CD4-positive, alpha-beta T cell (primary cell): ENCODE results near the gene CHD3. TPM values are rescaled to one million over a fixed set of nuclear protein-coding genes. Genes with fewer than 3 reads are reported as not detected.

Source experiments
- ATAC-seq: fragments of 200-7000 bp; cut with Tn5 transposase; one replicate; pipeline ENCODE4 v1.10.0; 2022; ENCODE audit warnings: mild to moderate bottlenecking; ENCODE audit not compliant: poor library complexity
- CTCF ChIA-PET: fragments of 350-600 bp; sonication (Branson Sonifier 250); formaldehyde crosslinking; loops from one replicate; lab custom pipeline; 2021; ENCODE audit warnings: antibody characterized with exemption, inconsistent platforms; lab: Charles Lee
- POLR2A ChIA-PET: fragments of 350-600 bp; sonication (Branson Sonifier 250); formaldehyde crosslinking; loops from one replicate; lab custom pipeline; 2021; ENCODE audit warnings: antibody characterized with exemption, inconsistent platforms; lab: Charles Lee
- DNase-seq, 14 experiments: peaks; one replicate each; pipeline ENCODE4 v3.0.0-alpha.2; 2013 to 2020; ENCODE audit warnings: mixed read lengths in 2 of 14
- H3K27ac ChIP-seq, 2 donors: one replicate each; pipeline versions ENCODE4 v1.5.1 to v1.7.0; 2013; ENCODE audit warnings: low read length in 2 of 2, low read depth in 1 of 2, mild to moderate bottlenecking in 1 of 2
- H3K27me3 ChIP-seq, 2 experiments: 1 replicate in 1 of 2; 2 replicates in 1 of 2; pipeline versions ENCODE4 v1.6.1 to v1.7.0; 2013; ENCODE audit warnings: low read length in 2 of 2, control low read depth in 1 of 2, mild to moderate bottlenecking in 1 of 2, moderate library complexity in 1 of 2; ENCODE audit not compliant: insufficient read depth in 2 of 2, control insufficient read depth in 1 of 2
- H3K36me3 ChIP-seq: one replicate; pipeline ENCODE4 v1.6.1; 2013; ENCODE audit warnings: low read length, control low read depth; ENCODE audit not compliant: insufficient read depth
- H3K4me1 ChIP-seq: one replicate; pipeline ENCODE4 v1.6.1; 2013; ENCODE audit warnings: low read length, control low read depth; ENCODE audit not compliant: insufficient read depth
- H3K4me3 ChIP-seq: one replicate; pipeline ENCODE4 v1.5.1; 2013; ENCODE audit warnings: mild to moderate bottlenecking, low read length, moderate library complexity
- H3K9me3 ChIP-seq, 2 experiments: 1 replicate in 1 of 2; 2 replicates in 1 of 2; pipeline versions ENCODE4 v1.6.1 to v1.7.0; 2013; ENCODE audit warnings: low read length in 2 of 2, mild to moderate bottlenecking in 2 of 2, control low read depth in 1 of 2, moderate library complexity in 1 of 2; ENCODE audit not compliant: control insufficient read depth in 1 of 2, insufficient read depth in 1 of 2
- H3K27ac Mint-ChIP-seq: one replicate; pipeline ENCODE4 v1.8.0; 2020; ENCODE audit warnings: mixed read lengths
- H3K27me3 Mint-ChIP-seq: one replicate; pipeline ENCODE4 v1.8.0; 2021; ENCODE audit warnings: mixed read lengths
- H3K36me3 Mint-ChIP-seq: one replicate; pipeline ENCODE4 v1.8.0; 2021; ENCODE audit warnings: low read depth, mixed read lengths
- H3K4me1 Mint-ChIP-seq: one replicate; pipeline ENCODE4 v1.8.0; 2021; ENCODE audit warnings: low read depth, mixed read lengths
- H3K4me3 Mint-ChIP-seq: one replicate; pipeline ENCODE4 v1.8.0; 2020; ENCODE audit warnings: mild to moderate bottlenecking, mixed read lengths
- H3K9me3 Mint-ChIP-seq: one replicate; pipeline ENCODE4 v1.8.0; 2020; ENCODE audit warnings: mixed read lengths
- intact Hi-C, 2 experiments: fragments of 100-400 bp; cut with DNase I in 1 of 2; cut with micrococcal nuclease in 1 of 2; formaldehyde crosslinking; loops; one replicate each; pipeline versions ENCODE4 v1.15.1 to v1.9.0; 2023 to 2025; cut with DNase I, micrococcal nuclease
- total RNA-seq, 174 experiments: library from RNA in 2 of 174; stranded (reverse) in 2 of 174; gene quantifications; one replicate each; pipeline ENCODE4 v1.2.3 and lab custom pipeline; 2021 to 2026
- TF ChIP-seq, protein P1 (sequence below): fragments of 200-600 bp; IDR thresholded peaks from one replicate; pipeline ENCODE4 v1.8.0; 2022; ENCODE audit warnings: antibody characterized with exemption, mild to moderate bottlenecking

The CHD3 gene
- total RNA-seq, 2 experiments from 2014 or later, result 263 to 297 TPM

DNA sequence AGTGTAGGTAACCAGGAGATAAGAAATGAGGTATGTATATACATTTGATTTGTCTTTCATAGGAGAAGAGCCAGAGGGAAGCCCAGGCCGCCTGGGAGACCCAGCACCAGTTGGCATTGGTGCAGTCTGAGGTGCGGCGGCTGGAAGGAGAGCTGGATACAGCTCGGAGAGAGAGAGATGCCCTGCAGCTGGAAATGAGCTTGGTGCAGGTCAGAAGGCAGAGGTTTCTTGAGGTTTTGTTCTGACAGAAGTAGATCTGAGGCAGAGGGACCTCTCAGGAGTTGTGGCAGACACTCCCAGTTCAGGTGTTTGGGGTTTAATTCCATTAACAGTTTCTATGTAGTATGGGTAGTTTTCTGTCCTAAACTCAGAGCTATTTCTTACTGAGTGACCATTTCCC lies 51.4 kb downstream of the CHD3 start:
- peaks cover 56% of the 10 kb centered on the region for H3K36me3 ChIP-seq
- intact Hi-C loops, result no loop called here
- no peaks in the 10 kb centered on the region for H3K27me3 ChIP-seq
- ChIA-PET CTCF (interaction anchor here (1.6 to 2.1 kb wide), 2 partner anchors 50 to 133 kb away, joined by 4 to 5 read pairs; no protein-coding TSS in a partner anchor), POLR2A (no interaction called here)
- H3K27ac Mint-ChIP-seq, result no peak overlapping the region
- peaks cover 6% of the 10 kb centered on the region for H3K4me1 Mint-ChIP-seq
- no peak overlapping the region for H3K27ac ChIP-seq
- H3K9me3 ChIP-seq, result no peaks in the 10 kb centered on the region
- no peak for DNase-seq
- H3K4me1 ChIP-seq, result no peaks in the 10 kb centered on the region
- no peak overlapping the region for H3K4me3 ChIP-seq
- TF ChIP-seq, protein P1, sequence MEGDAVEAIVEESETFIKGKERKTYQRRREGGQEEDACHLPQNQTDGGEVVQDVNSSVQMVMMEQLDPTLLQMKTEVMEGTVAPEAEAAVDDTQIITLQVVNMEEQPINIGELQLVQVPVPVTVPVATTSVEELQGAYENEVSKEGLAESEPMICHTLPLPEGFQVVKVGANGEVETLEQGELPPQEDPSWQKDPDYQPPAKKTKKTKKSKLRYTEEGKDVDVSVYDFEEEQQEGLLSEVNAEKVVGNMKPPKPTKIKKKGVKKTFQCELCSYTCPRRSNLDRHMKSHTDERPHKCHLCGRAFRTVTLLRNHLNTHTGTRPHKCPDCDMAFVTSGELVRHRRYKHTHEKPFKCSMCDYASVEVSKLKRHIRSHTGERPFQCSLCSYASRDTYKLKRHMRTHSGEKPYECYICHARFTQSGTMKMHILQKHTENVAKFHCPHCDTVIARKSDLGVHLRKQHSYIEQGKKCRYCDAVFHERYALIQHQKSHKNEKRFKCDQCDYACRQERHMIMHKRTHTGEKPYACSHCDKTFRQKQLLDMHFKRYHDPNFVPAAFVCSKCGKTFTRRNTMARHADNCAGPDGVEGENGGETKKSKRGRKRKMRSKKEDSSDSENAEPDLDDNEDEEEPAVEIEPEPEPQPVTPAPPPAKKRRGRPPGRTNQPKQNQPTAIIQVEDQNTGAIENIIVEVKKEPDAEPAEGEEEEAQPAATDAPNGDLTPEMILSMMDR, result no peak
- H3K36me3 Mint-ChIP-seq, result peaks cover 74% of the 10 kb centered on the region
- H3K9me3 Mint-ChIP-seq, result no peaks in the 10 kb centered on the region
- H3K27me3 Mint-ChIP-seq, result no peaks in the 10 kb centered on the region
- ATAC-seq, result no peak
- H3K4me3 Mint-ChIP-seq, result no peak overlapping the region

DNA sequence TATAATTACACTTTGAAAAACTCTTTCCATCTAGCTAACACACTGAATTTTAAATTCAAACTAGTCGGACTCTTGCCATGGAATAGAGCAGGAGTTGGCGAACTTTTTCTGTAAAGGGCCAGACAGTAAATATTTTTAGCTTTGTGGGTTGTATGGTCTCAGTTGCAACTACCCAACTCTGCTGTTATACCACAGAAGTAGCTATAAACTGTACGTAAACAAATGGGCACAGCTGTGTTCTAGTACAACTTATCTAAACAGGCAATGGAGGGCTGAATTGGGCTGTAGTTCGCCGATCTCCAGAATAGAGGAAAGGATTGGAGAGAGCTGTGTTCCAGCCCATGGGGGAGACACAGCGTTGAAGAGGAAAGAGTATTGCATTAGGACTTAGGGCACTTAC lies 52.2 kb downstream of the CHD3 start:
- no peaks in the 10 kb centered on the region for H3K27me3 Mint-ChIP-seq
- intact Hi-C loops, result no loop called here
- DNase-seq, result no peak

DNA sequence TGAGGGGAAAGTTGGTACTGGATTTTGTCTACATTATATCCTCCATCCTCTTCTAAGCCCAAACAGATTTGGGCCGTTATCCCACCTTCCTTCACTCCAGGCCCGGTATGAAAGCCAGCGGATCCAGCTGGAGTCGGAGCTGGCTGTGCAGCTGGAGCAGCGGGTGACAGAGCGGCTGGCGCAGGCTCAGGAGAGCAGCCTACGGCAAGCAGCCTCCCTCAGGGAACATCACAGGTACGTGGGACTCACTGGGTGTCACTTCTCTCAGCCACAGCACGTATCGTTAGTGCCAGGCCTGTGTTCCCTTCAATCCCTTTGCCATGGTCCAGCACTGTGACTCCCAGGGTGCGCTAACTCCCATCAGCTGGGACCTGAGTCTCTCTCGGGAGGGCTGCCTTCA lies 54.7 kb downstream of the CHD3 start:
- Histone ChIP-seq H3K4me1 (no peaks in the 10 kb centered on the region), H3K27ac (no peak overlapping the region), H3K36me3 (peaks cover 64% of the 10 kb centered on the region), H3K4me3 (no peak overlapping the region), H3K27me3 (no peaks in the 10 kb centered on the region), H3K9me3 (no peaks in the 10 kb centered on the region)
- TF ChIP-seq, protein P1, result no peak
- ATAC-seq (no peak), DNase-seq (no peak)
- H3K4me3 Mint-ChIP-seq, result no peak overlapping the region
- H3K9me3 Mint-ChIP-seq, result no peaks in the 10 kb centered on the region
- no peaks in the 10 kb centered on the region for H3K4me1 Mint-ChIP-seq
- no peak overlapping the region for H3K27ac Mint-ChIP-seq
- POLR2A ChIA-PET, result no interaction called here
- peaks cover 79% of the 10 kb centered on the region for H3K36me3 Mint-ChIP-seq
- intact Hi-C loops, result no loop called here
- H3K27me3 Mint-ChIP-seq, result no peaks in the 10 kb centered on the region
- CTCF ChIA-PET, result no interaction called here

More for the DNA sequence above, 52.2 kb downstream of the CHD3 start:
- H3K9me3 Mint-ChIP-seq, result no peaks in the 10 kb centered on the region
- Histone ChIP-seq H3K27me3 (no peaks in the 10 kb centered on the region), H3K9me3 (no peaks in the 10 kb centered on the region), H3K36me3 (peaks cover 56% of the 10 kb centered on the region), H3K27ac (no peak overlapping the region), H3K4me3 (no peak overlapping the region), H3K4me1 (no peaks in the 10 kb centered on the region)
- H3K36me3 Mint-ChIP-seq, result peaks cover 77% of the 10 kb centered on the region
- CTCF ChIA-PET, result interaction anchor here (1.6 to 2.1 kb wide), 2 partner anchors 49 to 133 kb away, joined by 4 to 5 read pairs; no protein-coding TSS in a partner anchor
- peaks cover 6% of the 10 kb centered on the region for H3K4me1 Mint-ChIP-seq
- no peak for ATAC-seq
- POLR2A ChIA-PET, result no interaction called here
- H3K27ac Mint-ChIP-seq, result no peak overlapping the region
- no peak overlapping the region for H3K4me3 Mint-ChIP-seq
- TF ChIP-seq, protein P1, result no peak
